Neutrophil (primary cell): Measurements from ENCODE around the gene CIB4.

Source experiments
- H3K27ac ChIP-seq: fragments of 200-600 bp; sonication (generic); 2 replicates; pipeline ENCODE4 v1.5.1; 2016; ENCODE audit warnings: mild to moderate bottlenecking, moderate library complexity
- H3K27me3 ChIP-seq: fragments of 200-600 bp; sonication (generic); 2 replicates; pipeline ENCODE4 v1.6.0; 2016; ENCODE audit warnings: mild to moderate bottlenecking
- H3K36me3 ChIP-seq: fragments of 200-600 bp; sonication (generic); 2 replicates; pipeline ENCODE4 v1.5.1; 2017
- H3K4me1 ChIP-seq, 2 experiments: fragments of 200-600 bp in 1 of 2; sonication (generic) in 1 of 2; 1 replicate in 1 of 2; 2 replicates in 1 of 2; pipeline versions ENCODE4 v1.5.1 to v1.6.1; 2013 to 2016; ENCODE audit warnings: low read depth in 1 of 2, low read length in 1 of 2, mild to moderate bottlenecking in 1 of 2, moderate library complexity in 1 of 2; ENCODE audit not compliant: control insufficient read depth in 1 of 2, insufficient read depth in 1 of 2
- H3K4me3 ChIP-seq, 2 experiments: fragments of 200-600 bp in 1 of 2; sonication (generic) in 1 of 2; 1 replicate in 1 of 2; 2 replicates in 1 of 2; pipeline ENCODE4 v1.5.1; 2013 to 2016; ENCODE audit warnings: low read depth in 1 of 2, low read length in 1 of 2, mild to moderate bottlenecking in 1 of 2, moderate library complexity in 1 of 2
- H3K9me3 ChIP-seq: fragments of 200-600 bp; sonication (generic); 2 replicates; pipeline ENCODE4 v1.5.1; 2016
- TF ChIP-seq, protein P1 (sequence below): fragments of 200-600 bp; sonication (generic); IDR thresholded peaks from 2 replicates; pipeline ENCODE4 v1.5.1; 2016; ENCODE audit warnings: antibody characterized with exemption

CIB4 gene

DNA sequence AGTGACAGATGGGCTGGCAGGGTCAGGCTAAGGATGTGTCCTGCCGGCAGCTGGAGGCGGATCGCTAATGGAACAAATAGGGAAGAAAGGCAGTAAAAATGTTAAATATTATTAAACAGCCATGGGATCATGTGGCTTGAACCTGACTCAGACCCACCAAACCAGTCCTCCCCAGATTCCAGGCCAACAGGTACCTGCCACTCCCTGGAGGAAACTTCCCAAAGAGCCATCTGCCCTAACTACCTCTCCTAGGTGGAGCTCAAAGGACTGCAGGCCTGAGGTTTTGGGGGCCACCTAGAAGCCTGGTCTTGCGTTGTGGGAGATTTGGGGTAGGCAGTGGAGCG lies 34.3 kb downstream of the CIB4 start:
- no peaks in the 10 kb centered on the region for H3K9me3 ChIP-seq
- peaks cover 40% of the 10 kb centered on the region for H3K27me3 ChIP-seq
- H3K27ac ChIP-seq: no peak overlapping the region
- H3K4me3 ChIP-seq: no peak overlapping the region
- no peaks in the 10 kb centered on the region for H3K36me3 ChIP-seq
- TF ChIP-seq, protein P1, sequence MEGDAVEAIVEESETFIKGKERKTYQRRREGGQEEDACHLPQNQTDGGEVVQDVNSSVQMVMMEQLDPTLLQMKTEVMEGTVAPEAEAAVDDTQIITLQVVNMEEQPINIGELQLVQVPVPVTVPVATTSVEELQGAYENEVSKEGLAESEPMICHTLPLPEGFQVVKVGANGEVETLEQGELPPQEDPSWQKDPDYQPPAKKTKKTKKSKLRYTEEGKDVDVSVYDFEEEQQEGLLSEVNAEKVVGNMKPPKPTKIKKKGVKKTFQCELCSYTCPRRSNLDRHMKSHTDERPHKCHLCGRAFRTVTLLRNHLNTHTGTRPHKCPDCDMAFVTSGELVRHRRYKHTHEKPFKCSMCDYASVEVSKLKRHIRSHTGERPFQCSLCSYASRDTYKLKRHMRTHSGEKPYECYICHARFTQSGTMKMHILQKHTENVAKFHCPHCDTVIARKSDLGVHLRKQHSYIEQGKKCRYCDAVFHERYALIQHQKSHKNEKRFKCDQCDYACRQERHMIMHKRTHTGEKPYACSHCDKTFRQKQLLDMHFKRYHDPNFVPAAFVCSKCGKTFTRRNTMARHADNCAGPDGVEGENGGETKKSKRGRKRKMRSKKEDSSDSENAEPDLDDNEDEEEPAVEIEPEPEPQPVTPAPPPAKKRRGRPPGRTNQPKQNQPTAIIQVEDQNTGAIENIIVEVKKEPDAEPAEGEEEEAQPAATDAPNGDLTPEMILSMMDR: no peak
- H3K4me1 ChIP-seq: no peaks in the 10 kb centered on the region

DNA sequence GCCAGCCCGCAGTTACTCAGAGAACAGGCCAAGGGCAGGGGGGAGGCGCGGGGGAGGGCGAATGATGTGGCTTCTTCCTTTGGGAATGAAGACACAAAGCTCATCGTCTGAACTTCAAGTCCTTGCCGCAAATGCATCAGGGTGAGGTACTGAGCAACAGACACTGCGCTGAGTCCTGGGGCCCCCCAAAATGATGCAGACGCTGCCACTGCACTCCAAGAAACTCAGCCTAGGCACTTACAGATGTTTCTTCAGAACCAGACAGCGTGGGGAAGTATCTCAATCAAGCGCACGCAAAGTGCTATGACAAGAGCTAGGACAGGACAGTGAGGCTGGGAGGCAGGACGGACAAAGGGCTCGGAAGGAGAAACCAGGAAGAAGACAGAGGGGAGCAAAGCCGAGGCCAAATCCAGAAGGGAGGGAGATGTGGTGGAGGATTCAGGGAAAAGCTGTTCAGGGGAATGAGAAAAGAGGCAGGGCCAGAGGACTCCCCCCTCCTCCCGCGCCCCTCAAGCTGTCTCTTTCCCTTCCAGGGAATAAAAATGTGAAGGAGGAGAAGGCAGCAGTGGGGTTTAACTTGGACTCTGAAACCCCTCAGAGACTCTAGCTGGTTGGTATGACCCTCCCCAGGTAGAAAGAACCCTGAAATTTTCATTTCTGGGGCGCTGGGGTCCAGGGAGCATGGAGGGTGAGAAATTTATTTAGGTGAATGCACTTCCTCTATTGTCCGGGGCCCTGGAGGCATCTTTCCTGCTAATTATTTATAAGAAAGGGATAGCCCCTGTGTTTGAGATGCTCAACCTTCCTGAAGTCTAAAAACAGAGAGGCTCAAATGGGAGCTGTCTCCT lies 34.9 kb downstream of the CIB4 start:
- TF ChIP-seq, protein P1: no peak
- Histone ChIP-seq H3K27ac (no peak overlapping the region), H3K27me3 (peaks cover 40% of the 10 kb centered on the region), H3K36me3 (no peaks in the 10 kb centered on the region), H3K9me3 (no peaks in the 10 kb centered on the region), H3K4me3 (no peak overlapping the region), H3K4me1 (no peaks in the 10 kb centered on the region)

DNA sequence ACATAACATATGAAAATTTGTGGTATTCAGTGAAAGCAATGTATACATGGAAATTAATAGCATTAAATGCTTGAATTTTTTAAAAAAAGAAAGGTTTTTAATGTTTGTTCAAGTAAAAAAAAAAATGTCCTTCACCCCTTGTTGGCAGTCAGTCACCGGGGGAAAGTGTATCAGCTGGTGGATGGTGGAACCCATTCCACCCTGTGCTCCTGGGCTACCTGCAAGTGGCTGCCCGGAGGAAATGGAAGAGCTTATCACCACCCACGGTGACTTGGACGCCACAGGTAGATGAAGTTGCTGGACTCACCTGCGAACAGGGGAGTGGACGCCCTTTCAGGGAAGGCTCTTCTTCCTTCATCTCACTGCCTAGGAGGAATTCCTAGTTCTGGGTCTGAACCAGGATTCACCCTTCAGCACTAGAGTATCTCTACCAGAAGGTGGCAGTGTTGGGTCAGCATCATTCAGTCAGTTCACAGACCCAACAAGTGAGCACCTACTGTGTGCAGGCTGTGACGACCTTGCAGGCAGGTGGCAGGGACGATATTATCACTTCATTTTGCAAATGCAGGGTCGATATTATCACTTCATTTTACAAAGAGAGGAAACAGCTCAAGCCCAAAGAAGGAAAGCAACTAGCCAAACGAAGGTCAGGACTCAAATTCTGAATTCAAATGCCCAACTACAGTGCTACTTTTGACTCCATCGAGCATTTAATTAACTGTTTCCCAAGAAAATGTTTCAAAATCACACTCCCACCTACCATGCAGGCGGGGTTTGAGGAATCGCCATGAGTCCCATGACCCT lies 35.8 kb downstream of the CIB4 start:
- Histone ChIP-seq H3K4me1 (no peaks in the 10 kb centered on the region), H3K27me3 (peaks cover 37% of the 10 kb centered on the region)
- TF ChIP-seq, protein P1: no peak

DNA sequence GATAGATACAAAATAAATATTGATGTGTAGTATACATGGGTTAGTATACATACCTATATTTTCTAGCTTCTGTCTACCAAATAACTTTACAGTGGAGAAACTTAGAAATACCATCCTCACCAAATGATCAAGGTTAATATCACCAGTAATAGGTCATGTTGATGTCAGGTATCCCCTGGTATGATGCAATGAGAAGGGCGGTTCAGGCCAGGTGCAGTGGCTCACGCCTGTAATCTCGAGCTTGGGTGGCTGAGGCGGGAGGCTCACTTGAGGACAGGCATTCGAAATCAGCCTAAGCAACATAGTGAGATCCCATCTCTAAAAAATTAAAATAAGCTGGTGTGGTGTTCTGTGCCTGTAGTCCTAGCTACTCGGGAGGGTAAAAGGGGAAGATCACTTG lies 38.6 kb downstream of the CIB4 start:
- no peak overlapping the region for H3K4me3 ChIP-seq
- TF ChIP-seq, protein P1: no peak
- H3K27ac ChIP-seq: no peak overlapping the region
- H3K36me3 ChIP-seq: no peaks in the 10 kb centered on the region
- no peaks in the 10 kb centered on the region for H3K9me3 ChIP-seq
- no peaks in the 10 kb centered on the region for H3K4me1 ChIP-seq
- peaks cover 35% of the 10 kb centered on the region for H3K27me3 ChIP-seq

More for the DNA sequence above, 35.8 kb downstream of the CIB4 start:
- Histone ChIP-seq H3K9me3 (no peaks in the 10 kb centered on the region), H3K4me3 (no peak overlapping the region), H3K36me3 (no peaks in the 10 kb centered on the region), H3K27ac (no peak overlapping the region)

DNA sequence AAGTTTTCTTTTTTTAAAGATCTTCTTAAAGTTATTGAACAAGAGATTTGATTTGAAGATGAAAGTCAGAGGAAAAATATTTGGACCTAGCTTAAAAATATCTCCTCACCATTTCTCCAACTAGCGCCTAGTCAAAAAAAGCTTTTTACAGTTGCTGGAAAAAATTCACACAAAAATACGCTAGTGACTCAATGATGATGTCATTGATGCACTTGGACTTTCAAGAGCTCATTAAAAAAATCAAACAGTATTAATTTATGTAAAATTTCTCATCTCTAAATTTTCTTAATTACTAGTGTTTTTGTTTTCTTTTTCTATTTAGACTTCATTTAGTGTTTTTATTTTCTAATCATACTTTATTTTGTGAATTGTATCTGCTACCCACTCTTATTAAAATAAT lies 41.8 kb downstream of the CIB4 start:
- TF ChIP-seq, protein P1: no peak

More for the DNA sequence above, 41.8 kb downstream of the CIB4 start:
- Histone ChIP-seq H3K4me1 (no peaks in the 10 kb centered on the region), H3K27me3 (peaks cover 48% of the 10 kb centered on the region), H3K27ac (no peak overlapping the region), H3K9me3 (no peaks in the 10 kb centered on the region), H3K36me3 (no peaks in the 10 kb centered on the region), H3K4me3 (no peak overlapping the region)
